ENCODE results near the gene RPRD1B. TPM values are rescaled to one million over a fixed set of nuclear protein-coding genes. Genes with fewer than 3 reads are reported as not detected.
A peak's percentile ranks its signal among the peaks of the same experiment; 100 is the strongest.

RPRD1B gene
- total RNA-seq, 1 donor from 2014 or later = 25.6 TPM

GRCh38 chr20:37991908-37992307 lies 41.6 kb upstream of the RPRD1B start:
- DNase-seq (no peak), ATAC-seq (no peak)
- peak overlapping the region; percentile 73 for H3K27ac ChIP-seq
- H3K4me1 ChIP-seq = peaks cover 72% of the 10 kb centered on the region
- no peaks in the 10 kb centered on the region for H3K27me3 ChIP-seq (ENCODE audit: low read depth)
- TF ChIP-seq, protein P1, sequence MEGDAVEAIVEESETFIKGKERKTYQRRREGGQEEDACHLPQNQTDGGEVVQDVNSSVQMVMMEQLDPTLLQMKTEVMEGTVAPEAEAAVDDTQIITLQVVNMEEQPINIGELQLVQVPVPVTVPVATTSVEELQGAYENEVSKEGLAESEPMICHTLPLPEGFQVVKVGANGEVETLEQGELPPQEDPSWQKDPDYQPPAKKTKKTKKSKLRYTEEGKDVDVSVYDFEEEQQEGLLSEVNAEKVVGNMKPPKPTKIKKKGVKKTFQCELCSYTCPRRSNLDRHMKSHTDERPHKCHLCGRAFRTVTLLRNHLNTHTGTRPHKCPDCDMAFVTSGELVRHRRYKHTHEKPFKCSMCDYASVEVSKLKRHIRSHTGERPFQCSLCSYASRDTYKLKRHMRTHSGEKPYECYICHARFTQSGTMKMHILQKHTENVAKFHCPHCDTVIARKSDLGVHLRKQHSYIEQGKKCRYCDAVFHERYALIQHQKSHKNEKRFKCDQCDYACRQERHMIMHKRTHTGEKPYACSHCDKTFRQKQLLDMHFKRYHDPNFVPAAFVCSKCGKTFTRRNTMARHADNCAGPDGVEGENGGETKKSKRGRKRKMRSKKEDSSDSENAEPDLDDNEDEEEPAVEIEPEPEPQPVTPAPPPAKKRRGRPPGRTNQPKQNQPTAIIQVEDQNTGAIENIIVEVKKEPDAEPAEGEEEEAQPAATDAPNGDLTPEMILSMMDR (IDR thresholded peaks at IDR 0.05) = no peak
- no peak overlapping the region for H3K4me3 ChIP-seq
- H3K9me3 ChIP-seq = no peaks in the 10 kb centered on the region
- peaks cover 34% of the 10 kb centered on the region for H3K36me3 ChIP-seq
- intact Hi-C loops (cut with DNase I) = no loop called here

DNA sequence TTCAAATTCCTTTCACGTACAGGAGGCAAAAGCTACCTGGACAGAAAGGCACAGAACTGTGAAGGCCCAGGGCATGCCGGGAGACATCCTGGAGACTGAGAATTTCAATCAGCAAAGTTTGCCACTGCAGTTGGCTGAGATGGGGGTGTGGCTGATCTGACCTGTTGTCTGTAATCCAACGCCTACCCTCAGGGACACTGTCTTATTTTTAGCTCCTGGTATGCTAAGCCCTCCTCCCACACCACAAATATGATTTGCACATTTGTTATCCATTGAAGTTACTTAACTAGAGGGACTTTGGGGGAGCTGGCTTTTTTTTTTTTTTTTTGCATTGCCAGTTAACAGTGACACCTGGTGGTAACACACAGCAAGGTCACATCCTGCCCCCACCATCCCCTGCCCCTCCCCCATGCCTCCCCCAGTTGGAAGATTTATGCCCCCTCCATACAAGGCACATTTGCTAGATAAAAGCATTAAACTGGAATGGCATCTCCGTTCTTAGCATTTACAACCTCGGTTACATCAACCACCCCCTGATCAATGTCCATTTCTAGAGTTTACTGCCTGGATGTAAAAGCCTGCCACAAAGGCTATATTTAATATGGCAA lies 40.6 kb upstream of the RPRD1B start:
- Histone ChIP-seq H3K9me3 (no peaks in the 10 kb centered on the region), H3K4me1 (peaks cover 63% of the 10 kb centered on the region), H3K36me3 (peaks cover 43% of the 10 kb centered on the region), H3K27me3 (ENCODE audit: low read depth) (no peaks in the 10 kb centered on the region), H3K4me3 (no peak overlapping the region), H3K27ac (peak overlapping the region; percentile 73)
- intact Hi-C loops (cut with DNase I) = no loop called here
- ATAC-seq (peak; percentile 56 to 63), DNase-seq (peak; percentile 59)
- TF ChIP-seq, protein P1 (IDR thresholded peaks at IDR 0.05) = peak; percentile 65

GRCh38 chr20:37994512-37994911 lies 39.0 kb upstream of the RPRD1B start:
- ATAC-seq (peak; percentile 57 to 67), DNase-seq (peak; percentile 72)
- TF ChIP-seq, protein P1 (IDR thresholded peaks at IDR 0.05) = no peak
- Histone ChIP-seq H3K27ac (peak overlapping the region; percentile 19), H3K36me3 (peaks cover 51% of the 10 kb centered on the region), H3K4me1 (peaks cover 47% of the 10 kb centered on the region), H3K4me3 (no peak overlapping the region), H3K9me3 (no peaks in the 10 kb centered on the region), H3K27me3 (ENCODE audit: low read depth) (no peaks in the 10 kb centered on the region)
- intact Hi-C loops (cut with DNase I) = no loop called here

- Histone ChIP-seq H3K9me3 (no peaks in the 10 kb centered on the region), H3K27ac (no peak overlapping the region), H3K4me1 (peaks cover 32% of the 10 kb centered on the region), H3K4me3 (no peak overlapping the region), H3K27me3 (ENCODE audit: low read depth) (no peaks in the 10 kb centered on the region), H3K36me3 (peaks cover 66% of the 10 kb centered on the region)
- ATAC-seq (no peak), DNase-seq (no peak)
- intact Hi-C loops (cut with DNase I) = no loop called here
- TF ChIP-seq, protein P1 (IDR thresholded peaks at IDR 0.05) = no peak
Observed at GRCh38 chr20:37995856-37996605, 37.5 kb upstream of the RPRD1B start.

DNA sequence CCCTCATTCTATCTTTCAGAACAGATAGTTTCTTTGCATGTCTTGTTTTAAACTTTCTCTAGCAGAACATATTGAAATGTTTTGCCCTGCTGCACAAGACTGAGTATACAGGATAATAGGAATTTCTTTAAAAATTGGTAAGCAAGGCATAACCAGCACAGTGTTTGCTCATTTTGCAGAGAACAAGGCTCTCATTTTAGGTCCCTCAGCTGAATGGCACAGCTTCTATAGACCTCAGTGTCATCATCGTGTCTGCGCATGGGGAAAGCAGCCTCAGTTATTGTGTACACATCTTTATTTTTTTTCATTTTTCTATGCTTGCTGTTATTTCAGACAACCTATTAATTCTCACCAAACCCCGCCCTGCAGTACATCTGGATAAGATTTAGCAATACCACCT lies 36.0 kb upstream of the RPRD1B start:
- no peak overlapping the region for H3K4me3 ChIP-seq
- H3K36me3 ChIP-seq = peaks cover 81% of the 10 kb centered on the region
- intact Hi-C loops (cut with DNase I) = no loop called here
- H3K9me3 ChIP-seq = no peaks in the 10 kb centered on the region
- ATAC-seq (no peak), DNase-seq (no peak)
- H3K27me3 ChIP-seq (ENCODE audit: low read depth) = no peaks in the 10 kb centered on the region
- TF ChIP-seq, protein P1 (IDR thresholded peaks at IDR 0.05) = no peak
- H3K4me1 ChIP-seq = peaks cover 17% of the 10 kb centered on the region
- H3K27ac ChIP-seq = no peak overlapping the region
